ENCODE data around the gene HUS1.

Gene HUS1

DNA sequence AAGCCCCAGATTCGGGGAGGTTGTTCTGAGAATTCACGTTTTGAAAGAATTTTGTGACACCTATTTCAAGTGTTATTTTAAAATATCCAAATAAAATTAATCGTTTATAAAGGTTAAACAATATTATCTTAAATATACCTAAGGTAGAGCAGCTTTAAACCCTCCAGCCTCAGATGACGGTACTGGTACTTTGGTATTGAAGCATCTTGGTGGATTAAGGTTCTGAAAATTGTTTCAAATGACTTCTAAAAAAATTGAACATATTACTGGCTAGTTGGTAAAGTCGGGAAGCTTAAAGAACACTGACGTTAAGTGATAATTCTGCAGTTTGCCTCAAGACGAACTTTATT, 392 bp upstream of the HUS1 start:
- no peak for DNase-seq (ENCODE audit: low spot score)

DNA sequence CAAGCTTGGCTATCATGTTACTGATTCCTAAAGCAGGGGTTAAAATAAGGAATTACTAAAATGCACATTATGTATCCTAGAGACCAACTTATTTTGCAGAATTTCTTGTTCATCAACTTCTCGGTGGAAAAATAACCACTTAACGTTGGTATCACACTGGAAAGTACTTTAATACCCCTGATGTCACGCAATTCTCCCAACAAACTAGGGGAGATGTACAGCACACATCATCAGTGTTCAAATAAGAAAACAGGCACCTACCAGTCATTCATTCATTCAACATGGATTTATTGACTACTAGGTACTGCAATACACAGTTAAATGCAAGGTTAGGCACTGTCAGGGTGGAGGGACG, 648 bp downstream of the HUS1 start:
- DNase-seq (ENCODE audit: low spot score), result no peak

DNA sequence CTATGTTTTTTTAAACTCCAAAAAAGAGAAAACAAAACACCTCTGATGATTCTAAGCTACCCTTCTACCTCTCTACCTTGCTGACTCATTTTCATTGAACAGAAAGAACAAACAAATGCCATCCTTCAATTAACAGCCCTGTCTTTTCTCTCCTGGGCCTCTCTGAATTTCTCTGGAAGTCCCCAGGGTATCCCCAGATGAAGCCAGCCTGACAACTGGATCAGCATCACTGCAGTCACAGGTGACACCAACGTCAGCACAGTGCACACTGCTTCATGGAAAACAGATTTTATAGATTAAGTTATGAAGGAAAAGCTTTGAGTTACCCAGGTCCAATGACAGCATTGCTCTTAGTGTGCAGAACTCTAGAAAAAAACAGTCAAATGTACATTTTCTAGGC, 5.7 kb downstream of the HUS1 start:
- DNase-seq (ENCODE audit: low spot score), result no peak

DNA sequence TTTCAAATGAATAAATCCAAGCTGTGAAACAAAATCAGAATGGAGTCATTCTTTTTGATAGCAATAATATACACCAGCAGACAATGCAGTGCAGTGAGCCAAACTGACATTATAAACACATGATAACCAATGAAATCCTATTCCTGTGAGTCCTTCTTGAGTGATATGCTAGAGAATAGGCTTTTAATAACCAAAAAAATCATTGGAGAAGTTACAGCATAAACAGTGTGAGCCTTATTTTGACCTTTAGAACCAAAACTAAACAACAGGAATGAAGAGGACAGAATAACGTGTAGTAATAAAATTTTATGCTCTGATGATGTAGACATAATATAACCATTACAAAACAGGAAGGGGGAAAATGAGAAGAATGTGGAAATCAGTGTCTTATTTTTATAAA, 8.7 kb downstream of the HUS1 start:
- DNase-seq (ENCODE audit: low spot score), result no peak

DNA sequence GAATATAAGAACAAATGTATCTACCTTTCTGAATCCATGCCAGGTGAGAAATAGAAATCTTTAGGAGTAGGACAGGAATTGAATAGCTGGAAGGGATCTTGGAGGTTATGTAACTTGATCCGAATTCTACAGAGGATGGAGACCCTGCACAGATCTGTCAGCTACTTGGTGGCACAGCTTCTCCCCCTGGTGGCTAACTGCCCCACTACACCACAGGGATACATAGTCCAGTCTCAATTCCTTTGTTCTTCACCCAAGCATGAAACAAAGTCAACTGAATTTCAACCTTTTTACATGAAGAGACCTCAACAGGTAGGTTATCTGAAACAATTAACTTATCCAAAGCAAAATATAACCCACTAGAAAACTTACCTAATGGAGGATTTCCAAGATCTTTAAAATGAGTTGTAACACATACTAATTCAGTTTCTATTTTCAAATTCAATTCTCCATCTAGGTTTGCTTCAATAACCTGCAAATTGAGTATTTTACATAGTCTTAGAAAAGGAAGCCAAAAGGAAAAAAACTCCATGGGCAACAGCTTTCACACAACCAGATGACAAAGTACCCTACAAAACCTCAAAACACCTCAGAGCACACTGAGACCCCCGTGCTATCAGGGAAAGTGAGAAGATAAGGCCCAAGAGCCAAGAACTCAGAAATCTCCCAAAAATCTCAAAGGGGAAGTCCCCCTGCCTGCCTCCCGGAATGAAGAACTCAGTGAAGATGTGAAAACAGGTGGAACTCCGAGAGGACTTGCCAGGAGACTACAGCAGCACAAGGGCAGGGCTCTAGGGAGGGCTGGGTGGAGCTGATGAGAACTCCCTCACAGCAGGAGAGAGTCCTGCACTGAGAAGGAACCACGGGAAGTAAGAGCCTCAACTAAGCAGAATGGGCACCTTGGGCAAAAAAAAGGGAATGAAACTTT, 10.3 kb downstream of the HUS1 start:
- DNase-seq (ENCODE audit: low spot score), result peak; percentile 63

DNA sequence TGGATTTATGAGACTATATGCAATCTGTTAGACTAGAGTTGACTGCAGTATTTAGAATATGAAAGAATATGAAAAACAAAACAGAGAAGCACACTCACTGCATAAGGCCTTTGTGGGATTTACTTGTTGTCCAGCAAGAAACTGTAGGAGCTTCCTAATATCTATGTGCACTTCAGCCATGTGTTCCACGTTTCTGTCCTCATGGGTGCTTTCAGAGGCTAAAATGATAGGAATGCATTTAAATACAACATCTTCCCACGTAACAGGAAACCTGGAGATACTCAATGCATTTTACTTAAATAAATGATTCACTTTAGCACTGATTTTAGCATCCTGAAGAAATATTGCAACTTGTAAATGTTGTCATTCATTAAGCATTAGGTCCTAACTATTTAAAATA, 11.7 kb downstream of the HUS1 start:
- no peak for DNase-seq (ENCODE audit: low spot score)

DNA sequence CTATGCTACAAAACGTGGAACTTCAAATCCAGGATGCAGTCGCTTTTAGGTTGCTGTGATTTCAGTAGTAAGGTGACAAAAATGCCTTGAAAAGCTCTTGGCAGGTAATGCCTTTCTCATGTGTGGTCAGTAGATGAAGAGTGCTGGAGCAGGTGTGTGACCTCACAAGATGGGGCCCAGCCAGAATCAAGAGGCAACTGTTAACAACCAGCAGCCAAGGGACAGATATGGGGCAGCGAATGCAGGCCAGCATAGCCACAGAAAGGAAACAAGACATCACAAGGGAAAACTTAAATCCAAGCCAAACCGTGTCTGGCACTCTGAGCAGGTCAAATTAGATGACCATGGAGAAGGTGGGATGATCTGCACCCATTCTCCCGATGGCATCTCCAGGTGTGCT, 12.3 kb downstream of the HUS1 start:
- no peak for DNase-seq (ENCODE audit: low spot score)

DNA sequence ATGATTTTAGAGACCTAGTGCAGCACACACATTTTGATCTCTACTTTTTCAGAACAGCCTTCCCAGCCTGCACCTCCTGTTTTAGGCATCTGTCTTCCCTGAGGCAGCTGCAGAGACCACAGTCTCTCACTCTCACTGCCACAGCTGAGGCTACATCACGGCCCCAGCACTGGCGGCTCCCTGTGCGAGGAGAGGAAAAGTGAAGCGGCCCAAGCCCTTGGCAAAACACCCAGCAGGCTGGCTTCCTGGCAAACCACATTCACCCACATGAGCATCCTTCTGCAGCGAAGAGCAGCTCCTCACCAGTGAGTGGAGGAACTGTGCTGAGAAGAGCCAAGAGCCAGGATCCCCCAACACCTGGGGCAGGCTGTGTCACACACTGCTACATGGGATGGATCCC, 14.0 kb downstream of the HUS1 start:
- no peak for DNase-seq (ENCODE audit: low spot score)

DNA sequence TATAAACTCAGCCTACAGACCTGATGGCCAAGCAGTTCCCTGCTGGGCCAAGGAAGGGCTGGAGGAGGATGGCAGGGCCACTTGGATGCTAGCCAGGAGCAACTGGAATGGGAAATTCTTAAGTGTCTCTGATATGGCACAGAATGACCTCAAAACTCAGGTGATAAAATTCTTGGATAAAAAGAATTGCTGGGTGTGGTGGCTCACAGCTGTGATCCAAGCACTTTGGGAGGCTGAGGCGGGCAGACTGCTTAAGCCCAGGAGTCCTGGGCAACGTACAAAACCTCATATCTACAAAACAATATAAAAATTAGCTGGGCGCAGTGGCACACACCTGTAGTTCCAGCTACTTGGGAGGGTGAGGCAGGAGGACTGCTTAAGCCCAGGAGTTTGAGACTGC, 17.2 kb downstream of the HUS1 start:
- DNase-seq (ENCODE audit: low spot score), result no peak

DNA sequence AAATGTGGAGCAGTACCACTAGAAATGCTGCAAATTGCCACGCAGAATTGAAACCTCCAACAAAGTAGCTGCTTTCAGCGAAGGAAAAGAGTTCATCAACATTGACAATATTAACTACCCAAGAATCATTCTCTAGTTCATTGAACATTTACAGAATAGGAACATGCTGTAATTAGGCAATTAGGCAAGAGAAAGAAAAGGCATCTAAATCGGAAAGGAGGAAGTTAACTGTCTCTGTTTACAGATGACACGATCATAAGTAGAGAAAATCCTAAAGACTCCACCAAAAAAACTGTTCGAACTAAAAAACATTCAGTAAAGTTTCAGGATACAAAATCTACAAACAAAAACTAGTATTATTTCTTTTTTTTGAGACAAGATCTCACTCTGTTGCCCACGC, 22.3 kb downstream of the HUS1 start:
- DNase-seq (ENCODE audit: low spot score), result no peak

DNA sequence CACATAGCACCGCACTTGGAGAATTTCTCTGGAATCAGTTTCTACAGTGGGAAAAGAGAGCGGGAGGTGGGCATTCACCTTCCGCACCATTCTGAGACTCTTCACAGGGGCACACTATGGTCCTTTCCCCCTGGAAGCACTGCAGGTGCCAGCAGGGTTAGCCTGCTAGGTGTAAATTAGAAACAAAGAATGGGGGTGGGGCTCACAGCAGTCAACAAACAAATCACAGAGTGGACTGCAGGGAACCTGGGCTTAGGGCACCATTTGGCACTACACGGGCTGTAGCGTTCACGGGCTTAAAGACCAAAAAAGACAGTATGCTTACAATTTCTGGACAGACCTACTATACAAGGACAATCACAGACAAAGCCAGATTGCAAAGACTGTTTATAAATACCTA, 23.2 kb downstream of the HUS1 start:
- no peak for DNase-seq (ENCODE audit: low spot score)

DNA sequence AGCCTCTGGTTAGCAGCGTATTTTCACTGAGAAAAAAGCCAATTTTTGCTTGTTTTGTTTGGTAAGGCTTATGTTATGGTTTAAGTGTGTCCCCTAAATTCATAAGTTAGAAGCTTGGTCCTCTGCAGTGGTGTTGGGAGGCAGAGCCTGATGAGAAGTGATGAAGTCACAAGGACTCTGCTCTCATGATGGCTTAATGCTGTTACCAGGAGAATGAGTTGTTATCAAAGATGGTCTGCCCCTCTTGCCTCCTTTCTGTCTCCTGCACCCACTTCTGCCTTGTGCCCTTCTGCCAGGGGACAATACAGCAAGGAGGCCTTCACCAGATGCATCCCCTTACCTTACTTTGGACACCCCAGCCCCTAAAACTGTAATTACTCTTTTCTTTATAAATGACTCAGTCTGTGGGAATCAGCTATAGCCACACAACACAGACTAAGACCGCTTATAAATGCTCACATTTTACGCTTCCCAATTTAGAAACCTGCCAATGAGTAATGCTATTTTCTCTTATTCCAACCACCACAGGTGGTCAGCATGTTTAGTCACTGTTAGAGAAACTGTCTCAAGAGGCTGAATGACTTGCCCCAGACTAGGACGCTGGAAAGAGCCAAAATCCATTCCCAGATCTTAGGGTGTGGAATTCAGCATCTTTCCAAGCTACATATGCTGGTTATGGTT, 25.0 kb downstream of the HUS1 start:
- DNase-seq (ENCODE audit: low spot score), result no peak

DNA sequence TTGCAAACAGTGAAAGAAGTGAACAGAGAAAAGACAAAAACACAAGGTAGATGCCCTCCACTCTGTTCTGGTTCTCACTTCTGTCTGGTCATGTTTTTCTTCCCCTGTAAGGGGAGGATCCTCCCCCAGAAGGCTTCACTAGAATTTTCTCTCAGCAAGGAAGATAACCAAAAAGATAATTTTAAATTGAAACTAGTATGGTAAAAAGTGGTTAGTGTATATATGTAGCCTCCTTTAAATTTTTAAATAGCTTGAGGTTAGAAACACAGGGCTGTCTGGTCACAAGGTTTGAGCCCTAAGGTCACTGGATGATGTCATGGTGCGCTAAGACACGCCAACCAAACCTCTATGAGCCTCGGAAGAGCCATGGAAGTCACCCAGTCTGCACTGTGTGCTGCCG, 25.6 kb downstream of the HUS1 start:
- no peak for DNase-seq (ENCODE audit: low spot score)

DNA sequence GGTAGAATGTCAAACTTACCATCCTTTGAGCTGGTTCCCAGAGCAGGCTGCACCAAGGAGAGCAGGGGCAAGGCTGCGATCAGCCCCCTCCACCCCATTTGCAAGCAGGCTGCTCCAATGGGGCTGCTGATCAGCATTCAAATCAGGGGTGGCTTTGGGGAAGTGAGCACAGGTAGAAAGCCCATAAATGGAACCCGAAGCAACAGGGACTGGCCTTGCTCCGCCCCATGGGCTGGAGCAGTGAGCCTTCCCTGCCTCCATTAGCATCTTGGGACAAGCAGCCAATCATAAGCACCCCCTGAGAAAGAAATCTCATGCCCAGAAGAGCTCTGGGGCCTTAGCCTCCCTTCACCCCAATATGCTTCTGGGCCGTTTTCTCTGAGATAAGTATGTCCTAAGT, 27.2 kb downstream of the HUS1 start:
- DNase-seq (ENCODE audit: low spot score), result no peak

DNA sequence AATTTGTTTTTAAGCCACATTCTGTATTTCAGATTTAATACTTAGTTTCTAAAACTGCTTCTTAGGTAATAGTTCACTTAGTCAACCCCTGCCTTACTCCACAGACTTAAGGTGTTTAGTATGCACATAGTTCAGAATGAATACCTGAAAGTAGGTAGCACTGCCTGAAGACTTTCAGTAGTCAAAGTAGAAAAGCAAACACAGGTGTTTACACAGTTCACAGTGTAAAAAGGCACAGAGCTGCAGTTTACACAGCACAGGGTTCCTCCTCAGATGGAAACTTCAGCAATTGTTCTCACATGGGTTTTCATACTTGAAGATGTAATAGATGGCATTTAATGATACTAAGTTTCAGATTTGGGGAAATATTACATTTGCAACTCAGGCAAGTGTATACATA, 28.0 kb downstream of the HUS1 start:
- DNase-seq (ENCODE audit: low spot score), result no peak

DNA sequence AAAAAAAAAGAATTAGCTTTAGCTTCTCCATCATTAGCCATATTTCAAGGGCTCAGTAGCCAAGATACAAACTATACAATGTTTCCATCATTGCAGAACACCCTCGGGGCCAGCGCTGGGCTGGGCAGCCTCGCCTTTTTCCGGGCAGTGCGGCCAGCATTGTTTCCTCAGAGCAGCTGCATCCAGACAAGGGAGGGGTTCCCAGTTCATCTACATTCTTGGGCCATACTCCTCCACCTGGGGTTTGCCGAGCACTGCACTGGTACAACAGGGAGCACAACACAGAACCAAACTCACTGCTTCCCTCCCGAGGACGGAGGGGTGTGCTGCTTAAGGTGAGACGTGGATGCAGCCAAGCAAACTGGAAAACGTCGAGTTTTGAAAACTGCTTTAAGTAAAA, 28.7 kb downstream of the HUS1 start:
- peak; percentile 27 for DNase-seq (ENCODE audit: low spot score)

DNA sequence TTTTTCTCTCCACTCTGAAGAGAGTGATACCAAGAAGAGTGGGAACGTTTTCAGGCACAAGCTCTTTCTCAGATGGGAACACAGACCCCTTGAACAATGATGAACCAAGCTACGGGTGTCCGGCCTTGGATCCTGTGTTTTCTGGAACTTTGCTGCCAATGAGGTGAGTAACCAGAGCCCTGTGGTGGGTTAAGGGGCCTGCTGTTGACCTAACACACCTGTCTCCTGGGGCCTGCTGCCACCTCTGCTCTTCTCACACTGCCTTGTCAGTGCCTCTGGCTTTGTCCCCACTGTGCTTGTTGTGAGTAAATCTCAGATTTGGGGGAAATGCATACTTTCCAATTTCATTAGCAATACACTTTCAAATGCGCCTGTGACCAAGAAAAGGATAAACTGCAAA, 29.7 kb downstream of the HUS1 start:
- no peak for DNase-seq (ENCODE audit: low spot score)

DNA sequence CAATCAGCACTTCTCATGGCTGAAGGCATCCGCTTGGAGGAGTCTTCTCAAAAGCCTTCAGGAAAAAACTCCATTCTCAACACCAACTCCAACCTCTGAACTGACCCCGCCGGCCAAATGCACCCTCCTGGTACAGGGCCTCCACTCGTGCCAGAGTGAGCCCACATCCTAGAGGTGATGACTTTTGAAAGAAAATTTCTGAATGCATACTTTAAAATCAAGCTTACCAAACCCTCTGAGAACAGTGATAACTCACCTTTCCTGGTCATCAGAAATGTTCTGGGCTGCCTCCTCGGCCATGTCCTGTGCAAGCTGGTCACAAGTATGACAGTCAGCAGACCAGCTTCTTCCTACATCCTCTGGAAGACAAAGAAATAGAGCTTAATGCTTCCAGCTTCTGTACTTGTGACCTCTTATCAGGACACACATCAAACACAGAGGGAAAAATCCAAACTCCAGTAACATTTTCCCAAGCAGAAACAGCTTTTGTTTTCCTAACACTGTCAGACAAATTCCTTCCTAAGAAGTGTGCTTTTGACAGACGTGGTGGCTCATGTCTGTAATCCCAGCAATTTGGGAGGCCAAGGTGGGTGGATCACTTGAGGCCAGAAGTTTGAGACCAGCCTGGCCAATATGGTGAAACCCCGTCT, 31.1 kb downstream of the HUS1 start, which contains the start of gene PKD1L1:
Gene PKD1L1 (minus strand): TSS at position 326 of the 650 bp plus-strand sequence. CDS start 26 bp downstream, at position 300.
- peak; percentile 33 for DNase-seq (ENCODE audit: low spot score)

DNA sequence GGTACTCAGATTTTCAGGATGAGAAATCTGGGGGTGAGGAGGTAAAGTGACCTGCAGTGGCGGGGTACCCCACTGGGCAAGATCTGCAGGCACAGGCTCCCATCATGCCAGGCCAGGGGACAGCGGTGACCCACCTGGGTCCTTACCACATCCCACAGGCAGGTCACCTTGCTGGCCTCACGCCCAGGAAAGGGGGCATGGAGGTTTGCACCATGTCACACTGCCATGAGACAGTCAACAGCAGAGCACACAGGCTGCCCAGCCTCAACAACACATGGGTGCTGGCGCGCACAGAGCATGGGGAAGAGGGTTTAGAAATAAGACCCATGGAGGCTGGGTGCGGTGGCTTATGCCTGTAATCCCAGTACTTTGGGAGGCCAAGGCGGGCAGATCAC, 32.1 kb downstream of the HUS1 start:
- no peak for DNase-seq (ENCODE audit: low spot score)

DNA sequence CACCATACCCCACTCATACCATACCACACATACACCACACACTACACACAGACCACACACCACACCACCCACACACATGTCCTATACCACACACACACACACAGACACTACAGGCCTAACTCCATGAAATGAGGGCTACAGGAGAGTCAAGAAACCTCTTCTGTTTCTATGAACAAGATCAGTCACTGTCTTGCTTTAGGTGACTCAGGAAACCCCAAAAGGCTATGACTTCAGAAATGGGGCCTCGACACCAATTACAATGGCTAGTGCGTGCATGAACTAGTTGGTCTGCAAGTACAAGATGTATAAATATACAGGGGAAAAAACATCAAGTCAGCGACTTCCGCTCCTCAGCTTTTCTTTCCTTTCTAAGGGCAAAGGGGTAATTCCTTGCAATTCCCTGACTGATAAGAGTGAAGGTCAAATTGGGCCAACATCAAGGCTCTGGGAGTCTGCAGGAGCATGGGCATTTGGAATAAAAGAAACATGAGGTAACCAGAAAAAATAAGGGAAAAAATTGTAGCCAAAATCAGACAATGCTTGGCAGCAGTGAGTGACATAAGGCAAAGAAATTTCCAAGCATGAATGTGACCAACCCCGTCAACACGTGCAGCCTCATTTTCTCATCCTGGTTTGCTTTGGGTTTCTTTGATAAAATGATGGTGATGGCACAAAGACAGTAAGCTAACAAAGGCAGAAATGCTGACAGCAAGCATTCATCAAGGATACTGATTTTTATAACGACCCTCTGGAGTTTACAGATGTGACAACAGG, 32.6 kb downstream of the HUS1 start:
- DNase-seq (ENCODE audit: low spot score), result peak; percentile 30

DNA sequence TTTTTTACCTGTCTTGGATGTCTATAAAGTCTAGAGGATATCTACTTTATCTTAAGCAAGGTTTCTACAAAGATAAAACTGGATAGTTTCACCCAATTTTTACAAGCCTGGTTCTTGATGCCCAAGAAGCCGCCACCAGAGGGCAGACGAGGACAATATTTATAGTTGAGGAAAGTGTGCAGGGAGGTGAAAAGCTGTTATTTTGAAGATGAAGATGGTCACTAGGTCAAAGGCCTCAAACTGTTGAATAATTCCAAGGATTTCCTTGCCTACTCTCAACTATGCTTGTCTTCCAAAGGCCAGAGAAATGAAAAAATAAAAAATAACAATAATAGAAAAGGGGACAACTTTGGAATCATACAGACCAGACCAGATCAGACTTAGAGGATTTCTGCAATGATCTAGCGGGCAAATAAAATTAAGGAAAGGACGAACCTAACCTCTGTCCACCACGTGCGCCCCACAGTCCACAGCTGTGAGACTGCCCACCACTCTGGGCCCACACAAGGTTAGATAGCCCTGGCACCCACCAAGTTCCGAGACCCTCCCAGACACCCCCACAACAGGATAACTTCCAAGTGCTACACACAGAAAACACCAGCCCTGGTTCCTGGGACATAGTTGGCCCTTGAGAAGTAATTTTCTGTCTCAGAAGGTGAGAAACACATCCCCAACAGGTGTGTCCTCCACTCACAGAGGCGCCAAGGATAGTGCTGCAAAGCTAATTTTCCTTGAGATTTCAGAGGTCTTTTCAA, 34.0 kb downstream of the HUS1 start:
- peak; percentile 82 for DNase-seq (ENCODE audit: low spot score)
